Testis (tissue), 2 donors: Measurements from ENCODE around the gene SLC16A1.

Experiments used
- POLR2A ChIP-seq: fragments of 450-650 bp; IDR thresholded peaks from one replicate; pipeline ENCODE4 v1.6.1; 2017; ENCODE audit warnings: antibody characterized with exemption, mild to moderate bottlenecking, moderate library complexity
- TF ChIP-seq, protein P1 (sequence below), 3 experiments: fragments of 450-650 bp in 2 of 3; fragments of 200-600 bp in 1 of 3; sonication (generic) in 1 of 3; IDR thresholded peaks; one replicate each; pipeline ENCODE4 v1.5.1; 2016 to 2019; ENCODE audit warnings: antibody characterized with exemption in 3 of 3, mild to moderate bottlenecking in 2 of 3, moderate library complexity in 1 of 3

- TF ChIP-seq, protein P1, sequence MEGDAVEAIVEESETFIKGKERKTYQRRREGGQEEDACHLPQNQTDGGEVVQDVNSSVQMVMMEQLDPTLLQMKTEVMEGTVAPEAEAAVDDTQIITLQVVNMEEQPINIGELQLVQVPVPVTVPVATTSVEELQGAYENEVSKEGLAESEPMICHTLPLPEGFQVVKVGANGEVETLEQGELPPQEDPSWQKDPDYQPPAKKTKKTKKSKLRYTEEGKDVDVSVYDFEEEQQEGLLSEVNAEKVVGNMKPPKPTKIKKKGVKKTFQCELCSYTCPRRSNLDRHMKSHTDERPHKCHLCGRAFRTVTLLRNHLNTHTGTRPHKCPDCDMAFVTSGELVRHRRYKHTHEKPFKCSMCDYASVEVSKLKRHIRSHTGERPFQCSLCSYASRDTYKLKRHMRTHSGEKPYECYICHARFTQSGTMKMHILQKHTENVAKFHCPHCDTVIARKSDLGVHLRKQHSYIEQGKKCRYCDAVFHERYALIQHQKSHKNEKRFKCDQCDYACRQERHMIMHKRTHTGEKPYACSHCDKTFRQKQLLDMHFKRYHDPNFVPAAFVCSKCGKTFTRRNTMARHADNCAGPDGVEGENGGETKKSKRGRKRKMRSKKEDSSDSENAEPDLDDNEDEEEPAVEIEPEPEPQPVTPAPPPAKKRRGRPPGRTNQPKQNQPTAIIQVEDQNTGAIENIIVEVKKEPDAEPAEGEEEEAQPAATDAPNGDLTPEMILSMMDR (IDR thresholded peaks at IDR 0.05), result no peak
- TF ChIP-seq POLR2A, result no peak
Observed at GRCh38 chr1:112961072-112961471, 5.1 kb upstream of the SLC16A1 start.
